ENCODE data around the gene SLC6A19.

SLC6A19 gene

DNA sequence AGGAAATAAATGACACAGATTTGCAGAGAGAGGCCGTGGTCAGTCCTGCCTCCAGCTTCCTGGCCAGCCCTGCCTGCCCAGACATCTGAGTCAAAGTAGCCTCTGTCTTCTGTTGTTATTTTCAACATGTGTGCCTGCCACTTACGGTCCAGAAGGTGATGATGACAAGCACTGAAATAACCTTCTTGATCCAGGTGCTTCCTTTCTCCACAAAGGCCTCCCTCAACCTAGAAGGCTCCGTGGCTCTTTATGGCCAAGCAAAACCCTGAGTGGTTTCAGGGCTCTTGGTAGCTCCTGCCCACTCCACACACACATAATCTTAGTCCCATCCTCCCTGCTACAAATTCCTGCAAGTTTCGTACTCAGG, 34.1 kb upstream of the SLC6A19 start:
- no peak for DNase-seq

DNA sequence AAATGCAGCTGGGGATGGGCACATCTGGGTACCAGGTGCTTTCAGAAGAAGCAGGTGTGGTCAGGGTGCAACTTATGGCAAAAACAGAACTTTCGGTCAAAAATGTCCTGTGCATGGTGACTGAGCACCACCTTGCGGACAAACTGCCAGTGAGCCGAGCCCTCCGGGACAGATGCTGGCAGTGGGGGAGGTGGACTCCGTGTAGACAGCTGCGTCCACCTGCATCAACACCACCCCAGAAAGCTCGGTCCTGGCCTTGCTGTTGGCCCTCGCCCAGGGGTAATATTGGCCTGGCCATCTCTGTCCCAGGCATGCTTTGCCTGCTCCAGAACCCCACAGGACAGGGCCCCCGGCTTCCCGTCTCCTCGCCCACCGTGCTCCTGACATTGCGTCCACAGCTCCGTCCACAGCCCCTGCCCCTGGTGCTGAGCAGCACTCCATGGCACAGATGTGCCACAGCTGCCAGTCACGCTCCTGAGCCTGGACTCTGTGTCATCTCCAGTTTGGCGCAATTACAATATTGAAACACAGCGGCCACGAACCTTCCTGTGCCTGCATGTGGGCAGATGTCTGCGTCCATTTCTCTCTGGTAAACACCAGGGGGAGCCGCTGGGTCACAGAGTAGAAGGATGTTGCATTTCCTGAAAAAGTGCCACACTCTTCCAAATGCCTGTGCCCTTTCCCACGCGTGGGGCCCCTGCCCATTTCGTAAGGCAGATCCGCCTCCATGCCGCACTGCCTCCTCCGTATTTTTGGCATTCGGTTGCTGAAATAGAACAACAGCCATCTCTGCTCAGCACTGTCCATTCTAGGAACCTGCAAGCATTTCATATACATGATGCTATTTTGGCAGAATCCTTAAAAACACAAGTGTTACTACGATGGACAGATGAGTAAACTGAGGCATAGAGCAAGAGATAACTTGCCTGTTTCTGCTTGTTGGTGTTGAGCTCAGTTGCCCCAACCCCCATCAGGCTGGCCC, 33.4 kb upstream of the SLC6A19 start:
- no peak for DNase-seq

DNA sequence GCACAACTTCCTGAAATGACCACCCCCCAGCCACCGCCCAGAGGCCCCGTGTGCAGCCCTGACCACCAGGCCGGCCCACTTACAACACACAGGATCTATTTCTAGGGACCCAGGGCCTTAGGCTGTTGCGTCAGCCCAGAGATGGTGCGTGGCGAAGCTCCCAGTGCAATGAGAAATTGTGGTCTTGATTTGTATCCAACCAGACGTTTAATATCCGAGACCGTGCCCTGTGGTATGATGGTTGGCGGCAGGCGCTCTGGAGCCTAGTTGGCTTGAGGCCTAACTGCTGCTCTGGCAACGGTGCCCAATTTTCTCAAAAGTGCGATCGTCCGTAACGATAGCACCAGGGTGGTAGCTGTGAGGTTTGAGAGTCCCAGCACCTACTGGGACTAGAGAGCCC, 32.6 kb upstream of the SLC6A19 start:
- no peak for DNase-seq

DNA sequence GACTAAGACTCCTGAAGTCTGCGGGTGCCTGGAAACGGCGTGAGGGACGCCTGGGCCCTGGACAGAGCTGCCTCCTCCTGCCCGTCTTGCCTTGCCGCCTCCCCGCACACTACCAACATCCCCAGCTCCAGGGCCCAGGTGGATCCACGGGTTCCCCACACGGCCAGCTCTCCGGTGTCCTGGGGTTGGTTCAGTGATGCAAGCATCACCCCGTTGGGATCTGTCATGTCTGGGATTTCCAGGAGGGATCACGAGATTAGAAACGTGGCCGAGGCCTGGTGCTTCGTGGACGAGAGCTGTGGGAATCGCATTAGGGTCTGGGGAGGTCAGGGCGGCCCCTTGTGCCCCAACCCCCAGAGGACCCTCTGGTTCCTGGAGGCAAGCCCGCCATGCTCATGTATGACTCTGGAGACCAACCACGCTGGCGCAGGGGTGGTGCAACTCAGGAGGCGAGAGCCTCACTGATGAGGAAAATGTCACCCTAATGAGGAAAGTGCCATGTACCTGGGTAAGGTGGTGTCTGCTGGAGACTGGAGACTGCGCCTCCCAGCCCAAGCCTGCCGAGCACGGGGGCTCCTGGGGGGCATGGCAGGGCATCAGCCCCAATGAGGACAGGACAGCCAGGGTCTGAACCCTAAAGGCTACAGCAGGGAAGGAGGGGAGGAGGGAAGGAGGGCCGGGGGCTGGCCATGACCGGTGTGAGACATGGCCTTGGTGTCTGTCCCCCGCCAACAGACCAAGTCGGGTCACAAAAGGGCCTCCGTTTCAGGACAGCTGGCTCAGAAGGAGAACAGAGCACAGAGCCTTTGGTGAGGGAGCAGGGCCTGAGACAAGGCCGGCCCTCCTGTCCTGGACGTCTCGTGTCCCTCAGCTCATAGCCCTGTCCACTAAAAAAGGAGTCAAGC, 31.9 kb upstream of the SLC6A19 start:
- DNase-seq, result no peak

DNA sequence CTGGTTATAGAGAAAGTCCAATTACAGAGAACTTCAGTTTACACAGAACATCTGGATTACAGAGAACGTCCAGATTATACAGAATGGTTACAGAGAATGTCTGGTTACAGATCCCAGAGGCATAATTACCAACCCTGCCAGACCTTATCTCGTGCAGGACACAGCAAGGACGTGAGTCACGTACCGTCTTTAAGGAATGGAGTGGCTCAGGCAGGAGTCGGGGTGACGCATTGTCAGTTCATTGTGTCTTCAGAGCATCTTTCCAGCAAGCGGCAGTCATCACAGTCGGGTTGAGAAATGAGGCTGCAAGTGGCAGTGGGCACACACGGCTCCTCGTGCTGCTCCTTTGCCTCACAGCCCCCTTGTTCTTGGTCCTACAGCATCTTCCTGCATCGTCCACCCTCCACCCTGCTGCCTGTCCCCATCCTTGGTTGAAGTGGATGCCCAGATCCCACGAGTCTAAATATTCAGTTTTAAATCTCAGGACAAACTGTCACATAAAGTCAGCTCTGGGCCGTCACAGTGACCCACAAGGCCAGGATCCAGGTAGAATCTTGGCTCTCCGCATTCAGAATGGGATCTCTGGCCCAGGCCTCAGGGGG, 30.0 kb upstream of the SLC6A19 start:
- no peak for DNase-seq

DNA sequence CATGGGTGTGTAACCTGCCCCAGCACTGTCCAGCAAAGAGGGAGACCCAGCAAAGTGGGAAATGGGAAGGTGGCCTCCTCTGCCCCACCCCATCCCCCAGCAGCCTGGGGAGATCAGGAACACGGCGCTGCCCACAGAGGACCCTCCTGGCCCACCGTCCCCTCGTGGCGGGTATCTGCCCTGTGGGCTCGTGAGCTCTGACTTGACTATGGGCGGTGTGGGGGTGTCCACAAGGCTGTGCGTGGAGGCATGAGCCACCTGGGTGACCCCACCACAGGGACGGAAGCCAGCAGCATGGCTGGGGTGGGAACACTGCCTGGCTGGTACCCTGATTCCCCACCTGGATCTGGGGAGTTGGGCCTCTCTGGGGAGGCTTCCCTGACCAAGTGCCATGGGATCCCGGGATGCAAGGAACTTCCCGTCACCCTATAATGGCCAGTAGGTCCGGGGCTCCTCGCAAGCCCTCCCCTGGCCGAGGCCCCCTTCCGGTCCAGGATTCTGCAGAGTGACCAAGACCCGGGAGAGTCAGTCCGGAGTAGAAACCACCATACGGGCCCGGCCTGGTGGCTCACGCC, 29.3 kb upstream of the SLC6A19 start:
- DNase-seq, result no peak

DNA sequence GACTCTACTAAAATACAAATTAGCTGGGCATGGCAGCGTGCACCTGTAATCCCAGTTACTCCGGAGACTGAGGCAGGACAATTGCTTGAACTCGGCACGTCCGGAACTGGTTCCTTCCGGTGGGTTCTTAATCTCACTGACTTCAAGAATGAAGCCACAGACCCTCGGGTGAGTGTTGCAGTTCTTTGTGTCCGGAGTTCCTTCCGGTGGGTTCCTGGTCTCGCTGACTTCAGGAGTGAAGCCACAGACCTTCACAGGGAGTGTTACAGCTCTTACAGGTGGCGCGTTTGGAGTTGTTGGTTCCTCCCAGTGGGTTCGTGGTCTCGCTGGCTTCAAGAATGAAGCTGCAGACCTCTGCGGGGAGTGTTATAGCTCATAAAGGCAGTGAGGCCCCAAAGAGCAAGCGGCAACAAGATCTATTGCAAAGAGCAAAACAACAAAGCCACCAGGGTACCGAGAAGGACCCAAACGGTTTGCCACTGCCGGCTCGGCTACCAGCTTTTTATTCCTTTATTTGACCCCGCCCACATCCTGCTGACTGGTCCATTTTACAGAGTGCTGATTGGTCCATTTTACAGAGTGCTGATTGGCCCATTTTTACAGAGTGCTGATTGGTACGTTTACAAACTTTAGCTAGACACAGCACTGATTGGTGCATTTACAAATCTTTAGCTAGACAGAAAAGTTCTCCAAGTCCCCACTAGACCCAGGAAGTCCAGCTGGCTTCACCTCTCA, 28.6 kb upstream of the SLC6A19 start:
- DNase-seq, result no peak

DNA sequence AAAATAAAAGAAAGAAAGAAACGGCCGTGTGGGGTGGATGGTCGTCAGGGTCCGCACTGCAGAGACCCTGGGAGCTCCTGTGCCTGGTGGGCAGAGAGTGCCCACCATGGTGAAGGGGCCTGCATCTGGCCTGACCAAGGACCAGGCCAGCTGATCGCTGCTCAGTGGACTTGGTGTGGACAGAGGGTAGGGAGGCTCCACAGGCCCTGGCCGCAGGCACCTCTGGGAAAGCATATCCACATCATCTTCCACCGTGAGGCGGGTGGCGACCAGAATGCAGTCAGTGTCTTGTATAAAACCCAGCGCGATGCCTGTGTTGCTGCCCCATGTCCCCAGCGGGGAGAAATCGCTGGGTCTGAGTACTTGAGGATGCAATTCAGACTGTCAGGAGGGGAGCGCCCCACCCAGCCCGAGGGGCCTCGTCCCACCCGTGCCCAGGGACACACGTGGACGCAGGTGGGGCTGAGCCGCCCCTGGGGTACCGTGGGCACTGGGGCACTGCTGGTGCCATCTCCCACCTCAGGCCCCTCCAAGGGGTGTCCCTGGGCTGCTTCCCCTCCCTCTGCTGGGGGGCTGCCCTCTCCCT, 27.8 kb upstream of the SLC6A19 start:
- no peak for DNase-seq

DNA sequence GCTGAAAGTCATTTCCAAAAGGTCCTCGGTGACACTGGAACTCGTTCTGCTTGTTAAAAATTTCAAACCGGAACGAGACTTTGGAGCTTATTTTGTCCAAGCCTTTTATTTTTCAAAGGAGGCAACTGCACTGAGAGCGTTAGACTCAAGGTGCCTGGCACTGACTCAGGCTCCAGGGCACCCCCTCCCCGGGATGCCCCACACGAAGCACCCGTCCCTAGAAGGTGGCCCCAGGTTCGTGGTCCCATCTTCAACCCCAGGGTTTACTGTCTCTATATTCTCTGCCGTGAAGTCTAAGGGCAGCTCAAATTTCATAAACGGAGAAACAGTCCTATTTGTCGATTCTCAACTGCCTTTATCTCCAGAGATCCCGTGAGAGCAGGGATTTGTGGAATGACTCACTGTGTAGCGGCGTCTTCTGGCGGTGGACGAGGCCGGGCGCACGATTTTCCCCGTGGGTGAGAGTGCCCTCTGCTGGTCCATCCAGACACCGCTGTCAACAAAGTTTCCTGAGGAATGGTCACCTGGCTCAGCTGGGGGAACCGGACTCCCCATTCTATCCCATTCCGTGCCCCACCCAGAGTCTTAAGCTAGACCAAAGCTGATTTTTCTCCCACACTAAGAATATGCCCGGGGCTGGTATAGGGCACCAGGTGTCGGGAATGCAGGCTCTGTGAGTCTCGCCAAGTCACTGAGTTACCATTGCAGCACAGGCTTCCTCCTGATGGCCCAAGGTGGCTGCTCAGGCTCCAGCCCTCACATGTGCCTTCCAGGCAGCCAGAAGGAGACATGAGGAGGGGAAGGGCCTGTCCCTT, 27.1 kb upstream of the SLC6A19 start:
- no peak for DNase-seq

DNA sequence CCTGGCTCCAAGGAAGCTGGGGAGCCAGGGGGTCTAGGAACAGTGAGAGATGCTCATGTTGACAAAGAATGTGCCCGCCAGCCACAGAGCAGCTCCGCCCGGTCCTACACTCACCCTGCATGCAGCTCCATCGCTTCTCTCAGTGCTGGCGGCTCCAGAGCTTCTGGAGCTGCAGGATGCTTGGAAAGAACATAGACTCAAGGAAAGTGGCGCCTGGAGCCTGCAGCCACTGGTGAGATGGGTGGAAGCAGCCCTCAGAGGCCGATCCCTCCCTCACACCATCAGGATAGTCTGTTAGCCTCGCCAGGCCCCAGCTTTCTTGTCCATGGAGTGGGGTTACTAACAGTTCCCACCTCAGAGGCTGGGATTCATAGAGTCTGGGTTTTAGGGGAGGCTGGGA, 26.4 kb upstream of the SLC6A19 start:
- no peak for DNase-seq

DNA sequence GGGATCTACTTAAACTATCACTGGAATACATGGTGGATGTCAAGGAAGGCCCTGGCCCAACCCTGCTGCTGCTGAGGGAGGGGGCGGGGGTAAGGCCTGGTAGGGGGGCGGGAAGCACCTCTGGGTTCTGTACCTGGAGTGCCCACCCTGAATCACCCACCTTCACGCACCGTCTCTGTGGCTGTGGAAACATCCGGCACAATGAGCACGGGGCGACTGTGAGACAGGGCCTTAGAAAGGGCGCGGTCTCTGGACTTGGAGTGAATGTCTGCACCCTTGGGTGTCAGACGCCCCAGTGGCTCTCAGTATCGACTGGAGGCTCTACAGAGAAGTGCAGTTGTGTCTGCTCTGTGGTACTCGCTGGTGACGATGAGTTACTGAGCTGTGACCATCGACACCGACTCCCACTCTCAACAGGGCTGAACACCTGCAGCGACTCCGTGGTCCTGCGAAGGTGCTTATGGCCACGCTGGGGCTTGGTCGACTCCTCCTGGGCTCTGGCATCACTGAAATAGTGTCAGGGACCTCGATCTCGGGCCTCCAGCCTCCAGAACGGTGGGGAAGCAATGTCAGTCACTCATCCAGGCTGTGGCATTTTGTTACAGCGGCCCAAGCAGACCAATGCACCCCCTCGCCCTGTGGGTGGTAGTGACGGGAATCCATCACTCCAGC, 25.5 kb upstream of the SLC6A19 start:
- no peak for DNase-seq

DNA sequence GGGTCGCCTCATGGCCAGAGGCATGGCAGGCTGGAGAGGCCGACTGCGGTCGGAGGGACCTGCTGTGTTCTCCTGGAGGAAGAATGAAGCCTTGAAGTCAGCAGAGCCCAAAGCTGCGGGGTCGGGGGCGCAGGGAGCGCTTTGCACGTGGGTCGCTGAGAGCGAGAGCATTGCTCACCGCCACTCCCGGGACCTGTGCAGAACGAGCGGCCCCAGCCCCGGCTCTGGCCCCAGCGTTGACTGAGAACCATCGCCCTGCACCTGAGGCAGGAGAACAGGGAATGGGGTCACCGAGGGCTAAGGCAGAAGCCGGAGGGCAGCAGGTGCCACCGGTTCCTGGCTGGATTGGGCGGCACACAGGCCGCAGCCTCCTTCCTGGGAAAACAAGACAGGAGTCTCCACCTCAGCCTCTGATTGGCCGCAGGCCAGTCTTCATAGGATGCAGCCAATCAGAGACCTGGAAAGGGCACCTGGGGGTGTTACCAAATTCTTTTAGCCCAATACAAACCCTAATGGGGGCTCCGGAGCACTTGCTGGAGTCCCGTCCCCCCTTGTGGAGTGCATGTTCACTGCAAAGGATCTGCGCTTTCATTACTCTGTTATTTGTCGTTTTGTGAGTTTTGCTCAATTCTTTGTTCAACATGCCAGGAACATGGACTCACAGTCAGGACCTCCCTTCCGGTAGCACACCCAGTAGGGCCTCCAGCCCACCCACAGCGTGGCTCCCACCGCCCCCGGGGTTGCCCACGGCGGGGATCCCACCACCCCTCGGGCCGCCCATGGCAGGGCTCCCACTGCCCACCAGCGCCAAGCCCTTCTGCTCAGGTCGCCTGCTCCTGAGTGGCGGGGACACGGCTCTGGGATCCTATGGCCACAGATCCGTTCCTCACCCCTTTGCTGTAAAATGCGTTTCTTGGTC, 24.7 kb upstream of the SLC6A19 start:
- DNase-seq, result no peak

DNA sequence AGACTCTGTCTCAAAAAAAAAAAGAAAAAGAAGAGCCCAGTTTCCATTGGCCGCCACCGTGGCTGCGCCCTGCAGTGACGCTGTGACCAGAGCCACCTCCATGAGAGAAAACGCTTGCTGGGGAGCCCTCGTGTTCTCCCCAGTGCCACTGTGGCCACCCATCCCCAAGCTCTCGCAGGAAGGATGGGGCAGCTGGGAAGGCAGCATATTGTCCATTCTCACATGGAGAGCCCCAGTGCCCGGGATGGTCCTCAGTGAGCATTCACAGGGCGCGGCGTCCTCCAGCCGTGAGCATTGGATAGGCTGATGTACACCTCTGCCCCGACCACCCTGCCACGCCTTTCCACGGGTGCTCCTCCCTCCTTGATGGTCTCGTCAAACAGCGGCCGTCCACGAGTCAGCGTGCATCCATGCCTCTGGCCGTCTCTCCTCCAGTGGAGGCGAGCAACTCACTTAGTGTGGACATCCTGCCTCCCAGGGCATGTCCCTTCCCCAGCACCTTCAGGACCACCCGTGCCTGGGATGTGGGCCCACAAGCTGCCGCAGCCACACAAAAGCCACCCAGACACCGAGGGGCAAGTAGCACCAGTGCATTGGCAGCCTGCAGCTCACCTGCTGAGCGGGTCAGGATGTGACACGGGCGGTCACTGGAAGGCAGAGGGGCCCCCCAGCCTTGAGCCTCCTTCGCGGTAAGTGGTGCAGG, 23.4 kb upstream of the SLC6A19 start:
- no peak for DNase-seq

DNA sequence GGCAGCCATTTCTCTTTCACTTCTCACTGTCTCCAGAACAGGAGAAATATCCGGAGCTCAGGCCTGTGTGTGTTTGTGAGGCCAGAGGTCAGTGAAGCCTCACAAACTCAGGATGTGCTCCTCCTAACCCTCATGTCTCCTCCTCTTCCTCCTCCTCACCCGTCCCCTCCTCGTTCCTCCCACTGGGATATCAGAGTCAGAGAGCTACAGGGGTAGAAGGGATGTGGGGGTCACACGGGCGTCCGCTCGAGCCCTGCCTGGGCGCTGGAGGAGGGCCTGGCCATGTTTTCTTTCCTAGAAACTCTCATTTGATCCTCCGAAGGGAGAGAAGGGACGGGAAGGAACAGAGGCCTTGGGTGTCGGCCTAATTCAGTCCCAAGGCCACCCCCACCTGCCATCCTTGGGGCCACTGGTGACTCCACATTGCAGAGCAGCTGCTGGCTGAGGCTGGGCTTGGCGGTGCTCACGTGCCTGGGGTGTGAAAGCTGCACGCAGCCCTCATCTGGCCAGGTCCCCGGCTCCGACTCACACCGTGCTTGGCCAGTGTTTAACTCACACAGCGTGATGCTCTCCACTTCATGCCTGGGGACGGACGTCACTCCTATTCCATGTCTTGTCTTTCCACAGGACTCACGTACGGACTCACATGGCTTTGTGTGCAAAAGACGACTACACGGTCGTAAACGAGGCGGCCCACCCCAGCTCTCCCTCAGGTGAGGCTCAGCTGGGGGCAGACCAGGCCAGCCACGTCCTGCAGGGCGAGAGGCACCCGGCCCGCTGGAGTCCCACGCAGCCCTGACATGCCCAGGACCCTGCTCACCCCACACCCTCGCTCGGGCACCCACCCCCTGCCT, 22.6 kb upstream of the SLC6A19 start:
- no peak for DNase-seq

DNA sequence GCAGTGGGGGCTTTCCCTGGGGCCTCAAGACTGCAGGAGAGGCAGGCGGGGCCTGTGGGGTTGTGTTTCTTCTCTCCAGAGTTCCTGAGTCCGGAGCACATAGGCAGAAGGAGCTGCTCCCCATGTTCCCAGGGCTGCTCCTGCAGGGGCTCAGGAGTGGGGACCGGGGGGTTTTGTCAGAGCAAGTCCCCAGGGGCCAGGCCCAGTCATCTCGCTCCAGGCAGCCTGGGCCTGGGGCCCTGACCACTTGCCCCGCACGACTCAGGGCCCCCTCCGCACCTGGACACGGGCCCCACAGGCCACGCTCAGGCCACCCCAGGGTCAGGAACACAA, 22.0 kb upstream of the SLC6A19 start:
- no peak for DNase-seq

DNA sequence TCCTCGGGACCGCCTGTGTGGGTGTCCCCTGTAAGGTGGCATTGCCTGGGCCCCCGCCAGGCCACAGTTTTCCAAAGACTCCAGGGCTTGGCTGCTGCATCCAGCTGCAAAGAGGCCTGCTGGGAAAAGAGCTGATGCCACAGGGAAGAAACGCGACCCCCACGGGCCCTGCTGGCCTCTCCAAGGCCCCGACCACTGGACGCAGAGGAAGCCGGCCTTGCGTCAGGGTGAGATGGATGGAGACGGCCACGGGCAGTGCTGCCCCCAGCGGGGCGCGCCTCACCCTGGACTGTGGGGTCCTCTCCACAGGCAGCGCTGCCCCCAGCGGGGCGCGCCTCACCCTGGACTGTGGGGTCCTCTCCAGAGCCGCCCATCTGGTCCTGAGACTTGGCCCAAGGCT, 21.3 kb upstream of the SLC6A19 start:
- no peak for DNase-seq

DNA sequence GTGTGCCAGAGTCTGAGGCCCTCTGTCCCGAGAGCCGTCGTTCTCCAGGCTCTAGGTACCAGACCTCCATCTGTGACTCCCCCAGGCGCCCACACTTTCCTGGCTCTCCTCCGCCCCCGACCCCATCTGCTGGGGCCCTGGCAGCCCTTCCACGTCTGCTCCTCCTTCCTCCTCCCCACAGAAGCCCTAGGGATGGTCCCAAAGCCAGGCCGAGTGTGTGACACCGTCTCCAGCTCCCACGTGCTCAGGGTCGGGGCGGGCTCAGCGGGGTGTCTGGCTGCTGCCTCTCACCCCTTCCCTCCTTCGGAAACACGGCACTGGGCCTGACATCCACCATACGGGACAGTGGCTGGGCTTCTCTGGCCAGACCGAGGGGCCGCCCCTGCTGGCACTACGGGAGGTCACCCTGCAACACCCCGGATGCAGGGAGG, 20.5 kb upstream of the SLC6A19 start:
- DNase-seq, result no peak
